NCI-H1694 (cell line): ENCODE results near the gene B3GALT5.
A peak's percentile ranks its signal among the peaks of the same experiment; 100 is the strongest.

ENCODE experiments used
- DNase-seq: peaks from one replicate; lab custom pipeline; 2025; lab: John Stamatoyannopoulos, UW

Gene B3GALT5

GRCh38 chr21:39696196-39696595, 83.5 kb downstream of the B3GALT5 start:
- no peak for DNase-seq

GRCh38 chr21:39696618-39697017, 83.9 kb downstream of the B3GALT5 start:
- DNase-seq: no peak

- DNase-seq: no peak
These were observed 87.6 kb downstream of the B3GALT5 start for GRCh38 chr21:39700318-39700717.

- DNase-seq: no peak
These were observed 90.8 kb downstream of the B3GALT5 start for GRCh38 chr21:39703578-39703977.

DNA sequence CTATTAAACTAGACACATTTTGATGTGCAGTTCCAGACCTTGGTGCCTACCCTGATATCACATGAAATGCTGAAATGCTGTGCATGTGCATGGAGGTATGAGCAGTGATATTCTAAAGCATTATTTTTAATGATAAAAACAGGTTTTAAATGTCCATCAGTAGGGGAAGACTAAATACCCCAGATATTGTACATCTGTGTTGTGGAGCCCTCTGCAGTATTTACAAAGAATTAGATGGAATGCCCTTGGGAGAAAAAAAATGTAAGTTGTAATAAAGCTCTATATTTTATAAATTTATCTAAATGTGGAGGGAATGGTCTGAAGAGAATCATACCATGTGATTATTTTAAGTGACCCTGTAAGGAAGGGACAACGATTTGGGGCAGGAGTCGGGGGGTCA, 93.1 kb downstream of the B3GALT5 start:
- DNase-seq: no peak

DNA sequence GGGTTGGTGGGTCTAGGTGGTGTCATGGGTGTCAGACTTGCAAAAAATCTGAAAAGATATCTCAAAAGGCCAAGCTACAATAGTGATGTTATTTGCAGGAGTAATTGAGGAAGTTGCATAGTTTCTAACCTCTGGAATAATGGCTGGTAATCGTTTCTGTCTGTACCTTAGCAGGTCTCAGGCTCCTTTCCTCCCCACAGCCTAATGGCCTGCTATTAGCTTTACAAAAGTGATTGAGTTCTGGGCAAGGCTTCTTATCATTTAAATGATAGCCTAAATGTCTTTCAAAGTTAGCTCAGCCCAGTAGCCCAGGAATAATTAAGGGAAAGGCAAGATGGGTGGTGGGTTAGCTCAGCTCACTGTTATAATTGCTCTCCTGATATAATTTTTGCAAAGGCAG, 94.6 kb downstream of the B3GALT5 start:
- DNase-seq: no peak

- DNase-seq: no peak
These were observed 98.1 kb downstream of the B3GALT5 start for GRCh38 chr21:39710866-39711265.

DNA sequence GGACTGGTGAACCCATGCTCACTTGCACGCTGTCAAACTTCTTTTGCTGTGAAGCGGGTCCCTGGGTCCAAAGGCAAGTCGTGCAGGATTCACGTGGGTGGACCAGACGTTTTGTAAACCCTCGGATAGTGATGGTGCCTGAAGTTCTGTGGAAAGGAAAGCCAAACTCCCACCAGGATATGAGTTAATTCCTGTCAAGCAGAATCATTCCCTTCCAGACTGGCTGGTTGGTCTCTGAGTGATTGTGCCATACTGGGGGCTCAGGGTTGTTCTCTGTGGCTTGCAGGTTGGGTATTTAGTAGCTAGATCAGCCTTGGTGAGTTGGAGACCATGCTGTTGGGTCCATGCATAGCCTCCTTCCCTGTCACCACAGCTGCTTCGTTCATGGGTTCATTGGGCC, 99.5 kb downstream of the B3GALT5 start:
- DNase-seq: no peak

DNA sequence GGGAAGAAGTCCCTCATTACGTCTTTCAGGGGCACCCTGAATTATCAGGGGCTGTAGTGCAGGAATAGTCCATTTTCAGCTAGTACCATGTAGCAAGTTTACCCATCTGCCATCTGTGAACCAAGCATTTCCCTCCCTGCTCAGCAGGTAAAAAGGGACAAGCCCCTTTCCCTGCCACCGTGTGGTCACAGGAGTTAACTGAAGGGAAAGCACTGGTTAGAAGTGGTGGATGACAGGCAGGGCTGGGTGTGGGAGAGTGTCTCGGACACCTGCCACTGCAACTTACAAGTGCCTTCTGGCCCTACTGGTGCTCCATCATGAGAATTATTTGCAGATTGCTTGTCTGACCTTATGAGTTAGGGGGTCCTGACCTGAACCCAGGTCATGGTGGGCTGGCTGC, 100.2 kb downstream of the B3GALT5 start:
- peak; percentile 39 for DNase-seq

GRCh38 chr21:39713905-39714304, 101.2 kb downstream of the B3GALT5 start:
- DNase-seq: no peak

- no peak for DNase-seq
These were observed 101.6 kb downstream of the B3GALT5 start for GRCh38 chr21:39714331-39714730.

DNA sequence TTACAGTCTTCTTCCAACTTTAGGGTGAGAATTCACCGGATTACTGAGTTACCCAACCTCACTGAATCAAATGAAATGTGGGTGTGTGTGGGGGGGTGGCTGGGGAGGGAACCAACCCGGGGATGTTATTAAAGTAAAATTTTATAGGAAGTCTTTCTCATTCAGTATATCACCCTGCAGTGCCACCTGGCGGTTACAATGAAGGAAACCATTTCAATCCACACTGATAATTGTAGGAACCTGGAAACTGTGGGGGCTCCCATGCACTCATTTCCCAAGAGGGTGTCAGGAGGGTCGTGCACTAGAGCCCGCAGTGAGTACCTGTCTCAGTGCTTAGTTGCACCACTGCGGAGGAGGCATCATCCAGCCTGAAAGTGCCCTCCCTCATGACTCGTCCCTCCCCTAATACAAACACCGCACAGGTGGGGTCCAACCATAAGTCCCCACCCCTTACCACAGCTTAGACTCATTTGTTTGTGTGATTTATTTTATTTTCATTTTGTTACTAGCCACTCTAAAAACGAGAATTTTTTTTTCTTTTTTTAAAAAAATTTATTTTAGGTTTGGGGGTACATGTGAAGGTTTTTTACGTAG, 103.2 kb downstream of the B3GALT5 start:
- peak; percentile 65 for DNase-seq

DNA sequence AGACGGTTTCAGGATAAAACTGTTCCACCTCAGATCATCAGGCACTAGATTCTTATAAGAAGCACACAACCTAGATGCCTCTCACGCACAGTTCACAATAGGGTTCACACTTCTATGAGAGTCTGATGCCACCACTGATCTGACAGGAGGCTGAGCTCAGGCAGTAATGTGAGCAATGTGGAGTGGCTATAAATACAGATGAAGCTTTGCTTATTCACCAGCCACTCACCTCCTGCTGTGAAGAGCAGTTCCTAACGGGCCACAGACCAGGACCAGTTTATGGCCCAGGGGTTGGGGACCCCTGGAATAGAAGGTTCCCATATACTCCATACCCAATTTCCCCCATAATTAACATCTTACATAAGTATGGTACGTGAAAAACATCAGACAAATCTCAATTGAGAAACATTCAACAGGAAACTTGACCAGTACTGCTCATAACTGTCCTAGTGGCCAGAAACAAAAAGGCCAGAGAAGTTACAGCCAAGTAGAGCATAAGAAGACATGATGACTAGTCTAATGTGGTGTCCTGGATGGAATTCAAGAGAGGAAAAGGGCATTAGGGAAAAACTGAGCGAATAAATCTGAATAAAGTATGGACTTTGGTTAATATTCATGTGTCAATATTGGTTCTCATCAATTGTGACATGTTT, 107.5 kb downstream of the B3GALT5 start:
- DNase-seq: no peak

DNA sequence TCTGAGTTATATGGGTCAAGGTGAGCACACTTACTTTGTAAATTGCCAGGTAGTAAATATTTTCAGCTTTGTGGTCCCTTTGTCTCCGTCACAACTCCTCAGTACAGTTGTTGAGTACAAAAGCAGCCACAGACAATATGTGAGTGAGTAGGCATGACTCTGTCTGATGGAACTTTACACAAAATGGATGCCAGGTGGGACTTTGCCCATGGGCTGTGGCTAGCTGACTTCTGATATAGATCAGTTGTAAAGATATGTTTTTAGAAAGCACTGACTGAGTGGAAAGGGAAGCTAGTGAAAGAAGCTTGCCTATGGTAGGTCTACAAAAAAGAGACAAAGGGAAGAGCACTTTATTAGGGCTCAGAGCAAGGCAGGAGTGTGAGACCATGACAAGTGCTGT, 109.1 kb downstream of the B3GALT5 start:
- no peak for DNase-seq
